Suprapubic skin (tissue), 4 donors: Measurements from ENCODE around the gene HOXC6. TPM values are rescaled to one million over a fixed set of nuclear protein-coding genes. Genes with fewer than 3 reads are reported as not detected.

Source experiments
- DNase-seq, 2 donors: peaks; one replicate each; pipeline ENCODE4 v3.0.0-alpha.2; 2019; ENCODE audit warnings: low spot score in 2 of 2
- H3K27ac ChIP-seq: fragments of 200-600 bp; sonication (generic); one replicate; pipeline ENCODE4 v1.5.1; 2019
- H3K27me3 ChIP-seq: fragments of 200-600 bp; sonication (generic); one replicate; pipeline ENCODE4 v1.5.1; 2019
- H3K36me3 ChIP-seq: fragments of 200-600 bp; sonication (generic); one replicate; pipeline ENCODE4 v1.5.1; 2019
- H3K4me1 ChIP-seq: fragments of 200-600 bp; sonication (generic); one replicate; pipeline ENCODE4 v1.5.1; 2019
- H3K4me3 ChIP-seq: fragments of 200-600 bp; sonication (generic); one replicate; pipeline ENCODE4 v1.5.1; 2019; ENCODE audit warnings: mild to moderate bottlenecking
- H3K9me3 ChIP-seq: fragments of 200-600 bp; sonication (generic); one replicate; pipeline ENCODE4 v1.5.1; 2019
- CTCF ChIP-seq, 2 donors: fragments of 200-600 bp in 1 of 2; fragments of 450-650 bp in 1 of 2; sonication (generic) in 1 of 2; IDR thresholded peaks; one replicate each; pipeline ENCODE4 v1.5.1; 2016 to 2019; ENCODE audit warnings: antibody characterized with exemption in 2 of 2, mild to moderate bottlenecking in 1 of 2, moderate library complexity in 1 of 2
- EP300 ChIP-seq: sonication (generic); formaldehyde crosslinking; IDR thresholded peaks from one replicate; pipeline ENCODE4 v1.6.1; 2017; ENCODE audit warnings: antibody characterized with exemption
- POLR2A ChIP-seq, 2 donors: fragments of 450-650 bp; IDR thresholded peaks; one replicate each; pipeline ENCODE4 v1.6.1; 2017; ENCODE audit warnings: antibody characterized with exemption in 2 of 2, mild to moderate bottlenecking in 2 of 2, moderate library complexity in 2 of 2
- POLR2AphosphoS5 ChIP-seq, 3 donors: sonication (generic); formaldehyde crosslinking; IDR thresholded peaks; one replicate each; pipeline ENCODE4 v1.6.1; 2017; ENCODE audit warnings: antibody characterized with exemption in 3 of 3
- WGBS: methylation state at CpG from one replicate; pipeline ENCODE4 v1.1.5; 2018; 5-methylcytosine and 5-hydroxymethylcytosine counted together
- total RNA-seq, 4 donors: library from RNA; depleted of rRNA; stranded (reverse); fragments of >200 nt; gene quantifications; one replicate each; pipeline ENCODE4 v1.1.0, GENCODE V29; 2016

HOXC6 gene
- total RNA-seq, 4 donors from 2014 or later, result 0.98 to 6.2 (median 2.4) TPM

GRCh38 chr12:54017027-54017788, 11.0 kb upstream of the HOXC6 start:
- WGBS, result 2% methylated on average over 24 of the region's 24 CpGs
- Histone ChIP-seq H3K36me3 (no peaks in the 10 kb centered on the region), H3K27me3 (peaks cover 20% of the 10 kb centered on the region), H3K27ac (peak overlapping the region; percentile 98), H3K4me1 (peaks cover 82% of the 10 kb centered on the region), H3K4me3 (peak overlapping the region; percentile 78), H3K9me3 (no peaks in the 10 kb centered on the region)
- no peak for TF ChIP-seq CTCF (IDR thresholded peaks at IDR 0.05)
- no peak for DNase-seq

GRCh38 chr12:54017878-54018467, 10.3 kb upstream of the HOXC6 start:
- Histone ChIP-seq H3K4me3 (peak overlapping the region; percentile 78), H3K4me1 (peaks cover 84% of the 10 kb centered on the region), H3K27me3 (peaks cover 20% of the 10 kb centered on the region), H3K36me3 (no peaks in the 10 kb centered on the region), H3K9me3 (no peaks in the 10 kb centered on the region), H3K27ac (peak overlapping the region; percentile 98)
- under 1% methylated on average over 15 of the region's 34 CpGs for WGBS
- peak; percentile 94 for DNase-seq
- TF ChIP-seq POLR2A (IDR thresholded peaks at IDR 0.05) (peak in 1 of 2 donors; percentile 31), POLR2AphosphoS5 (IDR thresholded peaks at IDR 0.05) (peak in 2 of 3 donors; percentile 30 to 53), CTCF (IDR thresholded peaks at IDR 0.05) (no peak), EP300 (no peak)

GRCh38 chr12:54018468-54018984, 9.7 kb upstream of the HOXC6 start:
- H3K27ac ChIP-seq, result peak overlapping the region; percentile 98
- peak overlapping the region; percentile 78 for H3K4me3 ChIP-seq
- TF ChIP-seq EP300, result no peak
- TF ChIP-seq POLR2A (IDR thresholded peaks at IDR 0.05), result no peak
- no peak for TF ChIP-seq CTCF (IDR thresholded peaks at IDR 0.05)
- TF ChIP-seq POLR2AphosphoS5 (IDR thresholded peaks at IDR 0.05), result no peak
- 0% methylated on average over 18 of the region's 29 CpGs for WGBS
- peaks cover 84% of the 10 kb centered on the region for H3K4me1 ChIP-seq
- no peaks in the 10 kb centered on the region for H3K9me3 ChIP-seq
- no peaks in the 10 kb centered on the region for H3K36me3 ChIP-seq
- DNase-seq, result no peak
- H3K27me3 ChIP-seq, result peaks cover 16% of the 10 kb centered on the region

GRCh38 chr12:54019091-54019811, 9.0 kb upstream of the HOXC6 start:
- TF ChIP-seq EP300 (no peak), POLR2AphosphoS5 (IDR thresholded peaks at IDR 0.05) (peak in 1 of 3 donors; percentile 14)
- H3K27ac ChIP-seq, result peak overlapping the region; percentile 98
- no peaks in the 10 kb centered on the region for H3K36me3 ChIP-seq
- no peaks in the 10 kb centered on the region for H3K9me3 ChIP-seq
- H3K4me3 ChIP-seq, result peak overlapping the region; percentile 78
- no peak for DNase-seq
- peaks cover 15% of the 10 kb centered on the region for H3K27me3 ChIP-seq
- WGBS, result 9% methylated on average over 33 of the region's 43 CpGs
- H3K4me1 ChIP-seq, result peaks cover 83% of the 10 kb centered on the region

- Histone ChIP-seq H3K4me3 (peak overlapping the region; percentile 78), H3K4me1 (peaks cover 85% of the 10 kb centered on the region), H3K9me3 (no peaks in the 10 kb centered on the region), H3K27me3 (peaks cover 15% of the 10 kb centered on the region), H3K36me3 (no peaks in the 10 kb centered on the region), H3K27ac (peak overlapping the region; percentile 98)
- no peak for DNase-seq
- 20% methylated on average over 10 of the region's 10 CpGs for WGBS
- no peak for TF ChIP-seq POLR2A (IDR thresholded peaks at IDR 0.05)
- no peak for TF ChIP-seq POLR2AphosphoS5 (IDR thresholded peaks at IDR 0.05)
- TF ChIP-seq CTCF (IDR thresholded peaks at IDR 0.05), result no peak
- TF ChIP-seq EP300, result no peak
These were observed 8.2 kb upstream of the HOXC6 start for GRCh38 chr12:54019924-54020590.
